Measurements from ENCODE around the gene LMO1.

The LMO1 gene

GRCh38 chr11:8263769-8264410 is at the start of gene LMO1:
TSS of gene LMO1 (minus strand) at chr11:8263878. CDS start at chr11:8263362, 516 bp downstream.
- no CpG with 5 or more reads among the region's 22 CpGs for WGBS (ENCODE audit: insufficient coverage, insufficient read length)
- Histone ChIP-seq H3K27ac (ENCODE audit: low read length) (no peak within 1 kb of the TSS), H3K4me1 (ENCODE audit: control insufficient read depth, insufficient read depth, low read length) (peaks cover 5% of the 10 kb centered on the region), H3K9me3 (ENCODE audit: control insufficient read depth, insufficient read depth, low read length) (no peaks in the 10 kb centered on the region), H3K4me3 (ENCODE audit: low read length) (peak within 1 kb of the TSS; percentile 59; the same call in 1 of the 2 replicates), H3K27me3 (ENCODE audit: control insufficient read depth, insufficient read depth, low read length) (peaks cover 58% of the 10 kb centered on the region), H3K36me3 (ENCODE audit: control insufficient read depth, insufficient read depth, low read length) (no peaks in the 10 kb centered on the region)
- DNase-seq (ENCODE audit: low read depth, low spot score), result no peak

DNA sequence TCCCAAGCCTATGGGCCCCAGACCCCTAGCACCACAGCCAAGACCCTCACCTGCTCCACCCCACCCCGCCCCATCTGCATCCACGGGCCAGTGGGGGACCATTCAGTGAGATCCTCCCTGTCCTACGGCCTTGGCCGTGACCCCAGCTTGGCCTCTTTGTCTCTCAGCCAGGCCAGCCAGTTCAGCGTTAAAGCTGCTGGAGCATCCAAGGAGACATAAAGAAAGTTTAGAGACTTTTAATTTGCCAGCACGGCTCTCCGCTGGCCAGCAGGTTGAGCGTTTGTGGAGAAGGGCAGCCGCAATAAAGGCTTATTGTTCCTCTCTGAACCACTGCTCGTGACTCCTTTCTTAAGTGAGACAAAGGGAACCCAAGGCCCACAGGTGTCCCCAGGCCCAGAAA is 49.3 kb upstream of the LMO1 start:
- Histone ChIP-seq H3K4me1 (ENCODE audit: control insufficient read depth, insufficient read depth, low read length) (no peaks in the 10 kb centered on the region), H3K4me3 (ENCODE audit: low read length) (no peak overlapping the region), H3K27me3 (ENCODE audit: control insufficient read depth, insufficient read depth, low read length) (no peaks in the 10 kb centered on the region), H3K9me3 (ENCODE audit: control insufficient read depth, insufficient read depth, low read length) (no peaks in the 10 kb centered on the region), H3K36me3 (ENCODE audit: control insufficient read depth, insufficient read depth, low read length) (no peaks in the 10 kb centered on the region), H3K27ac (ENCODE audit: low read length) (no peak overlapping the region)
- no peak for DNase-seq (ENCODE audit: low read depth, low spot score)
- whole genome bisulfite sequencing (ENCODE audit: insufficient coverage, insufficient read length), result no CpG with 5 or more reads among the region's 10 CpGs

GRCh38 chr11:8311366-8311765 is 47.7 kb upstream of the LMO1 start:
- WGBS (ENCODE audit: insufficient coverage, insufficient read length), result 0% methylated on average over 1 of the region's 10 CpGs
- no peaks in the 10 kb centered on the region for H3K27me3 ChIP-seq (ENCODE audit: control insufficient read depth, insufficient read depth, low read length)

GRCh38 chr11:8310743-8311298 is 47.1 kb upstream of the LMO1 start:
- H3K27me3 ChIP-seq (ENCODE audit: control insufficient read depth, insufficient read depth, low read length), result no peaks in the 10 kb centered on the region
- no peaks in the 10 kb centered on the region for H3K9me3 ChIP-seq (ENCODE audit: control insufficient read depth, insufficient read depth, low read length)
- H3K36me3 ChIP-seq (ENCODE audit: control insufficient read depth, insufficient read depth, low read length), result no peaks in the 10 kb centered on the region
- no peaks in the 10 kb centered on the region for H3K4me1 ChIP-seq (ENCODE audit: control insufficient read depth, insufficient read depth, low read length)
- DNase-seq (ENCODE audit: low read depth, low spot score), result no peak
- WGBS (ENCODE audit: insufficient coverage, insufficient read length), result no CpG with 5 or more reads among the region's 11 CpGs
- H3K4me3 ChIP-seq (ENCODE audit: low read length), result no peak overlapping the region
- H3K27ac ChIP-seq (ENCODE audit: low read length), result no peak overlapping the region

More at GRCh38 chr11:8311366-8311765, 47.7 kb upstream of the LMO1 start:
- H3K27ac ChIP-seq (ENCODE audit: low read length), result no peak overlapping the region
- no peaks in the 10 kb centered on the region for H3K4me1 ChIP-seq (ENCODE audit: control insufficient read depth, insufficient read depth, low read length)
- no peaks in the 10 kb centered on the region for H3K36me3 ChIP-seq (ENCODE audit: control insufficient read depth, insufficient read depth, low read length)
- no peaks in the 10 kb centered on the region for H3K9me3 ChIP-seq (ENCODE audit: control insufficient read depth, insufficient read depth, low read length)
- no peak overlapping the region for H3K4me3 ChIP-seq (ENCODE audit: low read length)
- DNase-seq (ENCODE audit: low read depth, low spot score), result no peak

GRCh38 chr11:8309862-8310261 is 46.2 kb upstream of the LMO1 start:
- no CpG with 5 or more reads among the region's 3 CpGs for WGBS (ENCODE audit: insufficient coverage, insufficient read length)
- Histone ChIP-seq H3K4me1 (ENCODE audit: control insufficient read depth, insufficient read depth, low read length) (no peaks in the 10 kb centered on the region), H3K36me3 (ENCODE audit: control insufficient read depth, insufficient read depth, low read length) (no peaks in the 10 kb centered on the region), H3K27ac (ENCODE audit: low read length) (no peak overlapping the region), H3K9me3 (ENCODE audit: control insufficient read depth, insufficient read depth, low read length) (no peaks in the 10 kb centered on the region), H3K4me3 (ENCODE audit: low read length) (no peak overlapping the region), H3K27me3 (ENCODE audit: control insufficient read depth, insufficient read depth, low read length) (no peaks in the 10 kb centered on the region)
- no peak for DNase-seq (ENCODE audit: low read depth, low spot score)

- WGBS (ENCODE audit: insufficient coverage, insufficient read length), result no CpG with 5 or more reads among the region's 9 CpGs
- Histone ChIP-seq H3K4me1 (ENCODE audit: control insufficient read depth, insufficient read depth, low read length) (no peaks in the 10 kb centered on the region), H3K36me3 (ENCODE audit: control insufficient read depth, insufficient read depth, low read length) (no peaks in the 10 kb centered on the region), H3K27me3 (ENCODE audit: control insufficient read depth, insufficient read depth, low read length) (no peaks in the 10 kb centered on the region), H3K9me3 (ENCODE audit: control insufficient read depth, insufficient read depth, low read length) (no peaks in the 10 kb centered on the region), H3K27ac (ENCODE audit: low read length) (no peak overlapping the region), H3K4me3 (ENCODE audit: low read length) (no peak overlapping the region)
- DNase-seq (ENCODE audit: low read depth, low spot score), result no peak
Measured at GRCh38 chr11:8309311-8309710, 45.6 kb upstream of the LMO1 start.

DNA sequence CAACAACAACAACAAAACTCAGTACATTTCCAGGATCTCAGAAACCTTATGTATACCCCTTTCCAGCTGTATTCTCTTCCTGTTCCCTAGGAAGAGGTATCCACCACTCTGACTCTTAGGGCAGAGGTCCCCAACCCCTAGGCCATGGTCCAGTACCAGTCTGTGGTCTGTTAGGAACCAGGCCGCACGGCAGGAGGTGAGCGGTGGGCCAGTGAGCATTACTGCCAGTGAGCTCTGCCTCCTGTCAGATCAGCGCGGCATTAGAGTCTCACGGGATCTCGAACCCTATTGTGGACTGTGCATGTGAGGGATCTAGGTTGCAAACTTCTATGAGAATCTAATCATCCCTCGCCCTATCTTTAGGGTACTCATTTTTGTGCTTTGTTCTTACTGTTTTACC is 43.9 kb upstream of the LMO1 start:
- DNase-seq (ENCODE audit: low read depth, low spot score), result no peak
- Histone ChIP-seq H3K27ac (ENCODE audit: low read length) (no peak overlapping the region), H3K9me3 (ENCODE audit: control insufficient read depth, insufficient read depth, low read length) (no peaks in the 10 kb centered on the region), H3K4me3 (ENCODE audit: low read length) (no peak overlapping the region), H3K27me3 (ENCODE audit: control insufficient read depth, insufficient read depth, low read length) (no peaks in the 10 kb centered on the region), H3K36me3 (ENCODE audit: control insufficient read depth, insufficient read depth, low read length) (no peaks in the 10 kb centered on the region), H3K4me1 (ENCODE audit: control insufficient read depth, insufficient read depth, low read length) (no peaks in the 10 kb centered on the region)
- WGBS (ENCODE audit: insufficient coverage, insufficient read length), result no CpG with 5 or more reads among the region's 8 CpGs

GRCh38 chr11:8301622-8302021 is 37.9 kb upstream of the LMO1 start:
- WGBS (ENCODE audit: insufficient coverage, insufficient read length), result no CpG with 5 or more reads among the region's 2 CpGs
- no peak for DNase-seq (ENCODE audit: low read depth, low spot score)

DNA sequence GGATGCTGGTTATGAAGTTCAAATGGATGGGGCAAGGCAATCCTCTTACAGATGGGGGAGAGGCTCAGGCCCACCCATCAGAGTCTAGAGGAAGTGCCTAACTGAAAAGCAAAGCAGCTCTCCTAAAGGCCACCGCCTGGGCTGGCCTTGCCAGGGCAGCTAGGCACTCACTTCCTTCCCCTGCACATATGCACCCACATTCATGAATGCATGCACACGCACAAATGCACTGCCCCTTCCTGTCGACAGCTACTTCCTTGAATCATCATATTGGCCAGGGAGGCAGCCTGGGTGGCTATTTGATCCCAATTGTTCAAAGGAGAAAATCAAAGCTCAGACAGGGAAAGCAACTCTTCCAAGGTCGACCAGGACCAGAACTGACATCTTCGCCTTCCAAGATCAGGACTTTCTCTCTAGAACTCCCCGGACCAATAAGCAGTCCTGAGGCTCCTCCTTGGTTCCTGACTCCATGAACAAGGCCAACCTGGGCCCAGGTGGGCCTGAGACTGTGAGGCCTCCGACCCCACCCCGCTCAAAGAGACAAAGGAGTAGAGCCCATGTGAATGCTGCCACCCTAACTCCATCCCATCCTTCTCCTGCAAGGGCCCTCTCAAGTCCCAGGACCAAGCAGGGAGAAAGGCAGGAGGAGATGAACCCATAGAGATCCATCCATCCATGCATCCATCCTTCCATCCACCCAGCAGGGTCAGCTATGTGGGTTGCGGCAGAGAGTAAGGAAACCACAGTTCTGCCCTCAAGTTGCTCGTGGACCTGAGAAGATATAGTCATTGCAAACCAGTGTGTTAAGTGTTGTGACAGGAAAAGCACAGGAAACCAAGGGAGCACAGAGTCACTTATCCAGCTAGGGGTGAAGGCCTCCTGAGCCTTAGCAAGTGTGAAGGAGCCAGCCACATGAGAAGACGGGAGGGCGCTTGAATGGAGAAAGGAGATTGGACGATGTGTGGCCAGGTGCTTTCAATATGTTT is 35.4 kb upstream of the LMO1 start:
- no peak overlapping the region for H3K4me3 ChIP-seq (ENCODE audit: low read length)

More at GRCh38 chr11:8301622-8302021, 37.9 kb upstream of the LMO1 start:
- no peaks in the 10 kb centered on the region; the same call in 1 of the 2 replicates for H3K27me3 ChIP-seq (ENCODE audit: control insufficient read depth, insufficient read depth, low read length)
- H3K4me3 ChIP-seq (ENCODE audit: low read length), result no peak overlapping the region
- no peaks in the 10 kb centered on the region for H3K4me1 ChIP-seq (ENCODE audit: control insufficient read depth, insufficient read depth, low read length)
- no peaks in the 10 kb centered on the region for H3K36me3 ChIP-seq (ENCODE audit: control insufficient read depth, insufficient read depth, low read length)
- H3K9me3 ChIP-seq (ENCODE audit: control insufficient read depth, insufficient read depth, low read length), result no peaks in the 10 kb centered on the region
- H3K27ac ChIP-seq (ENCODE audit: low read length), result no peak overlapping the region

GRCh38 chr11:8297781-8298440 is 34.2 kb upstream of the LMO1 start:
- no peak overlapping the region for H3K27ac ChIP-seq (ENCODE audit: low read length)
- no peaks in the 10 kb centered on the region; the same call in 1 of the 2 replicates for H3K4me1 ChIP-seq (ENCODE audit: control insufficient read depth, insufficient read depth, low read length)
- no peaks in the 10 kb centered on the region for H3K36me3 ChIP-seq (ENCODE audit: control insufficient read depth, insufficient read depth, low read length)
- no peaks in the 10 kb centered on the region for H3K9me3 ChIP-seq (ENCODE audit: control insufficient read depth, insufficient read depth, low read length)
- no peak for DNase-seq (ENCODE audit: low read depth, low spot score)
- no peak overlapping the region; the same call in 1 of the 2 replicates for H3K4me3 ChIP-seq (ENCODE audit: low read length)
- no CpG with 5 or more reads among the region's 5 CpGs for WGBS (ENCODE audit: insufficient coverage, insufficient read length)
- no peaks in the 10 kb centered on the region; the same call in 1 of the 2 replicates for H3K27me3 ChIP-seq (ENCODE audit: control insufficient read depth, insufficient read depth, low read length)

More for the DNA sequence above, 35.4 kb upstream of the LMO1 start:
- Histone ChIP-seq H3K4me1 (ENCODE audit: control insufficient read depth, insufficient read depth, low read length) (no peaks in the 10 kb centered on the region; the same call in 1 of the 2 replicates), H3K27ac (ENCODE audit: low read length) (no peak overlapping the region), H3K36me3 (ENCODE audit: control insufficient read depth, insufficient read depth, low read length) (no peaks in the 10 kb centered on the region), H3K9me3 (ENCODE audit: control insufficient read depth, insufficient read depth, low read length) (no peaks in the 10 kb centered on the region), H3K27me3 (ENCODE audit: control insufficient read depth, insufficient read depth, low read length) (no peaks in the 10 kb centered on the region; the same call in 1 of the 2 replicates)
- WGBS (ENCODE audit: insufficient coverage, insufficient read length), result no CpG with 5 or more reads among the region's 13 CpGs
- DNase-seq (ENCODE audit: low read depth, low spot score), result no peak
